PFSK-1 (cell line): ENCODE data around the gene HSD17B12.

Experiments used
- FOXP2 ChIP-seq: optimal IDR thresholded peaks from 2 replicates; pipeline ENCODE3; 2011; ENCODE audit warnings: borderline replicate concordance, control low read depth, inconsistent platforms; ENCODE audit not compliant: insufficient read depth; ENCODE audit errors: extremely low read length, extremely low read depth
- POLR2AphosphoS5 ChIP-seq: IDR thresholded peaks from 2 replicates; pipeline ENCODE4 v1.6.1; 2012; ENCODE audit warnings: low read depth, mild to moderate bottlenecking, control low read depth, low read length, moderate library complexity
- TAF1 ChIP-seq: IDR thresholded peaks from 2 replicates; pipeline ENCODE4 v1.6.1; 2012; ENCODE audit warnings: low read length, control low read depth, borderline replicate concordance; ENCODE audit not compliant: insufficient read depth
- TF ChIP-seq, protein P1 (sequence below), 2 experiments: IDR thresholded peaks; 2 replicates each; pipeline versions ENCODE4 v1.6.1 to v1.8.0; 2011 to 2012; ENCODE audit warnings: low read depth in 2 of 2, low read length in 2 of 2, control low read depth in 1 of 2, inconsistent platforms in 1 of 2, mild to moderate bottlenecking in 1 of 2, moderate library complexity in 1 of 2; ENCODE audit not compliant: insufficient read depth in 1 of 2

DNA sequence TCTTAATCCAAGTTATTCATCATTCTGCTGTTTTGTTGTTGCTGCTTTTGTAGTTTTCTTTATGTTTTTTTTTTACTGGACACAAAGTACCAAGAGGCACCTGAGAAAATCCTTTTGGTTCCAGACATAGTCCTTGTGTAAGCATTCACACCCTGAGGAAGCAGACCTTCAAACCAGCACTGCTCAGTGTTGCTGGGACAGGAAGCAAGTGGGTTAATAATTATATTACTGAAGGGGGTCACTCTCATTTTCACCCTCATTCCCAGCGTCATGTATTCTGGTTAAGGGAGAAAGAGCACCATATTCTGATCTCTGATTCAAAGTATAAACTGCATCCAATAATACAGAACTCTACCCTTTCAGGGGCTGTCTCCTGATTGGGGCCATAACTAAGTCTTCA is 194.2 kb downstream of the HSD17B12 start:
- TF ChIP-seq TAF1 (no peak), POLR2AphosphoS5 (no peak), FOXP2 (no peak)
- TF ChIP-seq, protein P1, sequence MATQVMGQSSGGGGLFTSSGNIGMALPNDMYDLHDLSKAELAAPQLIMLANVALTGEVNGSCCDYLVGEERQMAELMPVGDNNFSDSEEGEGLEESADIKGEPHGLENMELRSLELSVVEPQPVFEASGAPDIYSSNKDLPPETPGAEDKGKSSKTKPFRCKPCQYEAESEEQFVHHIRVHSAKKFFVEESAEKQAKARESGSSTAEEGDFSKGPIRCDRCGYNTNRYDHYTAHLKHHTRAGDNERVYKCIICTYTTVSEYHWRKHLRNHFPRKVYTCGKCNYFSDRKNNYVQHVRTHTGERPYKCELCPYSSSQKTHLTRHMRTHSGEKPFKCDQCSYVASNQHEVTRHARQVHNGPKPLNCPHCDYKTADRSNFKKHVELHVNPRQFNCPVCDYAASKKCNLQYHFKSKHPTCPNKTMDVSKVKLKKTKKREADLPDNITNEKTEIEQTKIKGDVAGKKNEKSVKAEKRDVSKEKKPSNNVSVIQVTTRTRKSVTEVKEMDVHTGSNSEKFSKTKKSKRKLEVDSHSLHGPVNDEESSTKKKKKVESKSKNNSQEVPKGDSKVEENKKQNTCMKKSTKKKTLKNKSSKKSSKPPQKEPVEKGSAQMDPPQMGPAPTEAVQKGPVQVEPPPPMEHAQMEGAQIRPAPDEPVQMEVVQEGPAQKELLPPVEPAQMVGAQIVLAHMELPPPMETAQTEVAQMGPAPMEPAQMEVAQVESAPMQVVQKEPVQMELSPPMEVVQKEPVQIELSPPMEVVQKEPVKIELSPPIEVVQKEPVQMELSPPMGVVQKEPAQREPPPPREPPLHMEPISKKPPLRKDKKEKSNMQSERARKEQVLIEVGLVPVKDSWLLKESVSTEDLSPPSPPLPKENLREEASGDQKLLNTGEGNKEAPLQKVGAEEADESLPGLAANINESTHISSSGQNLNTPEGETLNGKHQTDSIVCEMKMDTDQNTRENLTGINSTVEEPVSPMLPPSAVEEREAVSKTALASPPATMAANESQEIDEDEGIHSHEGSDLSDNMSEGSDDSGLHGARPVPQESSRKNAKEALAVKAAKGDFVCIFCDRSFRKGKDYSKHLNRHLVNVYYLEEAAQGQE (IDR thresholded peaks at IDR 0.05; ENCODE audit: insufficient read depth in 1 of 2, low read depth in 2 of 2, low read length in 2 of 2), result no peak
